ENCODE data around the gene SOWAHB. TPM values are rescaled to one million over a fixed set of nuclear protein-coding genes. Genes with fewer than 3 reads are reported as not detected.

The SOWAHB gene
- total RNA-seq, 2 experiments from 2014 or later: 0.06 TPM; not detected in 1

GRCh38 chr4:76856243-76857073 is 41.5 kb downstream of the SOWAHB start:
- ChIA-PET POLR2A (no interaction called here), CTCF (no interaction called here)

- ChIA-PET POLR2A (no interaction called here), CTCF (no interaction called here)
These were observed 43.1 kb downstream of the SOWAHB start for GRCh38 chr4:76854858-76855257.

GRCh38 chr4:76851375-76851774 is 46.6 kb downstream of the SOWAHB start:
- CTCF ChIA-PET: no interaction called here
- POLR2A ChIA-PET: no interaction called here

- CTCF ChIA-PET: no interaction called here
- POLR2A ChIA-PET: no interaction called here
These were observed 47.9 kb downstream of the SOWAHB start for GRCh38 chr4:76850010-76850441.

Other genes starting within 250 kb of the SOWAHB start
- gene SEPTIN11, start 51.6 kb upstream of the SOWAHB start, total RNA-seq: 10 to 100 TPM; 69.6 to 74.6 TPM
- gene CCNI, start 177.8 kb upstream of the SOWAHB start, total RNA-seq: 100 to 1,000 TPM; 203 to 209 TPM